H1 (cell line): ENCODE results near the gene GREB1. TPM values are rescaled to one million over a fixed set of nuclear protein-coding genes. Genes with fewer than 3 reads are reported as not detected.

Experiments
- CTCF ChIA-PET: fragments of 300-600 bp; sonication (Branson Sonifier 250); formaldehyde crosslinking; loops from one replicate; lab custom pipeline; 2021; ENCODE audit not compliant: partially characterized antibody; lab: Charles Lee
- POLR2A ChIA-PET: fragments of 300-600 bp; sonication (Branson Sonifier 250); formaldehyde crosslinking; loops from one replicate; lab custom pipeline; 2021; ENCODE audit warnings: inconsistent platforms; ENCODE audit not compliant: partially characterized antibody; lab: Charles Lee
- DNase-seq, 2 experiments: peaks; one replicate each; pipeline versions ENCODE4 v3.0.0 to v3.0.0-alpha.2; 2010 to 2022; ENCODE audit warnings: low spot score in 2 of 2, low read depth in 1 of 2, mixed read lengths in 1 of 2
- FAIRE-seq: peaks from 2 replicates; lab custom pipeline; 2011; peaks lifted over from hg19 to GRCh38; lab: Jason Lieb, UNC
- H2AFZ ChIP-seq: 2 replicates; pipeline ENCODE4 v1.8.1; 2012; ENCODE audit warnings: low read length, inconsistent platforms
- H2AK5ac ChIP-seq: 2 replicates; pipeline ENCODE4 v1.6.1; 2013; ENCODE audit warnings: low read depth, low read length
- H2BK120ac ChIP-seq: replicated peaks from 2 replicates; pipeline ENCODE3; 2013; ENCODE audit warnings: low read depth, low read length, inconsistent platforms
- H2BK12ac ChIP-seq: 2 replicates; pipeline ENCODE4 v1.6.1; 2013; ENCODE audit warnings: low read depth, low read length
- H2BK15ac ChIP-seq: 2 replicates; pipeline ENCODE4 v1.6.1; 2013; ENCODE audit warnings: low read length
- H2BK20ac ChIP-seq: 2 replicates; pipeline ENCODE4 v1.6.1; 2013; ENCODE audit warnings: low read length
- H2BK5ac ChIP-seq: 2 replicates; pipeline ENCODE4 v1.6.1; 2013; ENCODE audit warnings: low read depth, low read length
- H3K14ac ChIP-seq: 2 replicates; pipeline ENCODE4 v1.6.1; 2013; ENCODE audit warnings: inconsistent platforms; ENCODE audit not compliant: insufficient read length
- H3K18ac ChIP-seq: 2 replicates; pipeline ENCODE4 v1.6.1; 2013; ENCODE audit warnings: low read length; ENCODE audit errors: extremely low read depth
- H3K23ac ChIP-seq: 2 replicates; pipeline ENCODE4 v1.6.1; 2013; ENCODE audit warnings: inconsistent platforms; ENCODE audit not compliant: insufficient read length
- H3K23me2 ChIP-seq: 2 replicates; pipeline ENCODE4 v1.6.1; 2013; ENCODE audit warnings: low read depth, low read length
- H3K27ac ChIP-seq: 2 replicates; pipeline ENCODE4 v1.6.1; 2011; ENCODE audit warnings: low read depth, low read length, inconsistent platforms
- H3K27me3 ChIP-seq, 4 experiments: replicated peaks in 1 of 4; 1 replicate in 1 of 4; 2 replicates in 3 of 4; pipeline versions ENCODE4 v1.6.1 to v1.8.1; 2011 to 2013; ENCODE audit warnings: low read length in 3 of 4, mild to moderate bottlenecking in 3 of 4, inconsistent platforms in 2 of 4, mixed read lengths in 2 of 4, moderate library complexity in 1 of 4; ENCODE audit not compliant: control insufficient read depth in 3 of 4, insufficient read depth in 3 of 4; ENCODE audit errors: extremely low read depth in 1 of 4
- H3K36me3 ChIP-seq, 4 experiments: 2 replicates each; pipeline versions ENCODE4 v1.6.1 to v1.8.1; 2011 to 2013; ENCODE audit warnings: mild to moderate bottlenecking in 4 of 4, low read length in 3 of 4, moderate library complexity in 2 of 4, control low read depth in 1 of 4, inconsistent platforms in 1 of 4; ENCODE audit not compliant: insufficient read depth in 4 of 4, control insufficient read depth in 2 of 4
- H3K4ac ChIP-seq: replicated peaks from 2 replicates; pipeline ENCODE3; 2013; ENCODE audit warnings: low read length, low read depth, mixed read lengths, inconsistent platforms; ENCODE audit not compliant: insufficient read length
- H3K4me1 ChIP-seq, 4 experiments: replicated peaks in 1 of 4; 1 replicate in 1 of 4; 2 replicates in 3 of 4; pipeline versions ENCODE4 v1.6.1 to v1.8.1; 2011 to 2013; ENCODE audit warnings: low read length in 3 of 4, inconsistent platforms in 2 of 4, mixed read lengths in 1 of 4; ENCODE audit not compliant: insufficient read depth in 4 of 4, control insufficient read depth in 3 of 4
- H3K4me2 ChIP-seq, 2 experiments: 2 replicates each; pipeline versions ENCODE4 v1.6.1 to v1.8.1; 2011 to 2013; ENCODE audit warnings: low read depth in 2 of 2, low read length in 2 of 2, control low read depth in 1 of 2, inconsistent platforms in 1 of 2, mild to moderate bottlenecking in 1 of 2; ENCODE audit not compliant: insufficient read depth in 1 of 2
- H3K4me3 ChIP-seq, 4 experiments: fragments of 200-600, 300-600 bp in 1 of 4; sonication (generic), shearing (Covaris generic), sonication (Bioruptor Twin) in 1 of 4; 2 replicates each; pipeline versions ENCODE4 v1.5.1 to v1.8.1; 2011 to 2016; ENCODE audit warnings: low read length in 4 of 4, low read depth in 3 of 4, control low read depth in 2 of 4, inconsistent platforms in 2 of 4, mild to moderate bottlenecking in 2 of 4, mixed read lengths in 1 of 4, moderate library complexity in 1 of 4; ENCODE audit not compliant: insufficient read depth in 2 of 4; ENCODE audit errors: extremely low read depth in 1 of 4
- H3K56ac ChIP-seq: replicated peaks from 2 replicates; pipeline ENCODE3; 2013; ENCODE audit warnings: low read depth, mild to moderate bottlenecking, mixed read lengths, low read length, inconsistent platforms; ENCODE audit not compliant: insufficient read length
- H3K79me1 ChIP-seq: 2 replicates; pipeline ENCODE4 v1.6.1; 2013; ENCODE audit warnings: low read depth, low read length, control low read depth
- H3K79me2 ChIP-seq, 2 experiments: 2 replicates each; pipeline versions ENCODE4 v1.6.1 to v1.8.1; 2012 to 2013; ENCODE audit warnings: low read length in 2 of 2, mild to moderate bottlenecking in 2 of 2, inconsistent platforms in 1 of 2; ENCODE audit not compliant: insufficient read depth in 2 of 2, control insufficient read depth in 1 of 2
- H3K9ac ChIP-seq, 4 experiments: replicated peaks in 1 of 4; 1 replicate in 1 of 4; 2 replicates in 3 of 4; pipeline versions ENCODE4 v1.6.1 to v1.8.1; 2011 to 2013; ENCODE audit warnings: low read depth in 3 of 4, low read length in 3 of 4, control low read depth in 2 of 4, mild to moderate bottlenecking in 2 of 4, moderate library complexity in 2 of 4, inconsistent platforms in 1 of 4; ENCODE audit errors: extremely low read depth in 1 of 4
- H3K9me3 ChIP-seq, 2 experiments: 2 replicates each; pipeline versions ENCODE4 v1.6.1 to v1.8.1; 2012 to 2013; ENCODE audit warnings: mild to moderate bottlenecking in 2 of 2, moderate library complexity in 2 of 2, control low read depth in 1 of 2, inconsistent platforms in 1 of 2, low read depth in 1 of 2, low read length in 1 of 2, mixed read lengths in 1 of 2; ENCODE audit not compliant: insufficient read depth in 2 of 2
- H4K20me1 ChIP-seq, 2 experiments: replicated peaks in 1 of 2; 2 replicates each; pipeline versions ENCODE3 to v1.8.1; 2011 to 2013; ENCODE audit warnings: inconsistent platforms in 2 of 2, low read length in 2 of 2, mild to moderate bottlenecking in 1 of 2; ENCODE audit not compliant: insufficient read depth in 2 of 2, control insufficient read depth in 1 of 2
- H4K5ac ChIP-seq: 2 replicates; pipeline ENCODE4 v1.6.1; 2013; ENCODE audit warnings: low read length, low read depth, mixed read lengths, inconsistent platforms; ENCODE audit not compliant: insufficient read length
- H4K8ac ChIP-seq: 2 replicates; pipeline ENCODE4 v1.8.0; 2013; ENCODE audit warnings: mild to moderate bottlenecking, moderate library complexity, low read length, inconsistent platforms; ENCODE audit not compliant: insufficient read depth; ENCODE audit errors: extremely low read depth
- H4K91ac ChIP-seq: replicated peaks from 2 replicates; pipeline ENCODE3; 2013; ENCODE audit warnings: low read length, mixed read lengths, inconsistent platforms; ENCODE audit not compliant: insufficient read length
- BACH1 ChIP-seq: IDR thresholded peaks from 2 replicates; pipeline ENCODE4 v1.6.1; 2012; ENCODE audit warnings: low read length, improper control_type of control experiment
- CHD1 ChIP-seq: IDR thresholded peaks from 2 replicates; pipeline ENCODE4 v1.6.1; 2012; ENCODE audit warnings: low read depth, low read length, improper control_type of control experiment
- EZH2 ChIP-seq: fragments of 200-600 bp; sonication (generic); IDR thresholded peaks from 2 replicates; pipeline ENCODE4 v1.7.1; 2012; ENCODE audit warnings: low read depth, mild to moderate bottlenecking, moderate library complexity, low read length, inconsistent platforms; ENCODE audit not compliant: severe bottlenecking
- FOSL1 ChIP-seq: IDR thresholded peaks from 2 replicates; pipeline ENCODE4 v1.6.1; 2011; ENCODE audit warnings: mild to moderate bottlenecking, low read depth, low read length, moderate library complexity; ENCODE audit not compliant: insufficient read depth
- JUND ChIP-seq: IDR thresholded peaks from 2 replicates; pipeline ENCODE4 v1.6.1; 2011; ENCODE audit warnings: mild to moderate bottlenecking, improper control_type of control experiment, low read length
- POU5F1 ChIP-seq: IDR thresholded peaks from 2 replicates; pipeline ENCODE4 v1.6.1; 2011; ENCODE audit warnings: low read depth, mild to moderate bottlenecking, low read length, moderate library complexity
- RFX5 ChIP-seq: IDR thresholded peaks from 2 replicates; pipeline ENCODE4 v1.6.1; 2011; ENCODE audit warnings: low read depth, low read length, improper control_type of control experiment, borderline replicate concordance
- RXRA ChIP-seq: IDR thresholded peaks from 2 replicates; pipeline ENCODE4 v1.6.1; 2011; ENCODE audit warnings: low read depth, mild to moderate bottlenecking, low read length, moderate library complexity; ENCODE audit not compliant: insufficient read depth
- SRF ChIP-seq: IDR thresholded peaks from 2 replicates; pipeline ENCODE4 v1.6.1; 2011; ENCODE audit warnings: mild to moderate bottlenecking, low read depth, low read length, moderate library complexity
- USF2 ChIP-seq: IDR thresholded peaks from 2 replicates; pipeline ENCODE4 v1.6.1; 2011; ENCODE audit warnings: low read length, improper control_type of control experiment
- WGBS, 2 experiments: shearing (Covaris generic) in 1 of 2; methylation state at CpG; one replicate each; pipeline versions ENCODE4 v1.1.6 to v1.1.7; 2013 to 2015; ENCODE audit warnings: low lambda C conversion rate in 2 of 2, mixed read lengths in 2 of 2, inconsistent platforms in 1 of 2, low coverage in 1 of 2, missing lambda C conversion rate in 1 of 2; ENCODE audit not compliant: insufficient replicate concordance in 2 of 2, insufficient coverage in 1 of 2, insufficient read length in 1 of 2; ENCODE audit errors: extremely low coverage in 1 of 2, missing lambda C conversion rate in 1 of 2; 5-methylcytosine and 5-hydroxymethylcytosine counted together
- polyA plus RNA-seq, 7 experiments: library from polyadenylated mRNA; depleted of rRNA in 3 of 7; stranded (reverse) in 5 of 7; unstranded in 2 of 7; fragments of >200 nt in 5 of 7; fragments of 200-250 nt in 2 of 7; gene quantifications; 1 replicate in 5 of 7; 2 replicates in 1 of 7; 4 replicates in 1 of 7; pipeline versions ENCODE4 v1.2.1 to v1.2.3, GENCODE V29; 2011 to 2013; ENCODE audit warnings: missing spikeins in 2 of 7, mixed read lengths in 2 of 7
- total RNA-seq: library from RNA; stranded (reverse); fragmentation: NEBNext Ultra II Directional; extraction: Animal tissue kit (Norgen Biotek cat#: 25700); gene quantifications from 2 replicates; pipeline ENCODE4 v1.2.1, GENCODE V29; 2021

Gene GREB1
- total and polyA plus RNA-seq, 2 of the 8 experiments (the other 6 are each of a cell fraction or from before 2014, with no cell fraction given), result 7.9 to 43.4 TPM

GRCh38 chr2:11591091-11591490 lies 57.2 kb downstream of the GREB1 start:
- Histone ChIP-seq H3K18ac (no peak overlapping the region), H3K4me1 (no peaks in the 10 kb centered on the region), H2AFZ (no peak overlapping the region), H3K23me2 (no peaks in the 10 kb centered on the region), H3K79me2 (no peaks in the 10 kb centered on the region), H3K4me2 (no peak overlapping the region), H3K14ac (no peak overlapping the region), H3K79me1 (0 out of 2 replicates have a peak, but pooled peaks cover 2% of the 10 kb centered on the region), H2BK5ac (no peak overlapping the region), H3K27me3 (no peaks in the 10 kb centered on the region), H3K36me3 (peaks cover 0 to 8% (median 2%) of the 10 kb centered on the region in 4 experiments; a peak in 3 of 8 replicates), H2BK12ac (no peak overlapping the region), H3K23ac (no peak overlapping the region), H2AK5ac (no peak overlapping the region), H3K27ac (no peak overlapping the region), H3K9me3 (no peaks in the 10 kb centered on the region)
- WGBS, 2 experiments, result 99% methylated on average over 8 of the region's 8 CpGs; no CpG with 5 or more reads in 1 of the 2 experiments
- FAIRE-seq, result no peak
- TF ChIP-seq CHD1 (no peak), POU5F1 (no peak), SRF (no peak), BACH1 (no peak), FOSL1 (no peak), RXRA (no peak), USF2 (no peak), EZH2 (no peak), RFX5 (no peak), JUND (no peak)
- TF ChIP-seq, all 59 proteins: peak for 0
- no peak overlapping the region for H4K91ac ChIP-seq
- no peak overlapping the region for H3K56ac ChIP-seq
- H4K5ac ChIP-seq, result no peak overlapping the region
- H2BK20ac ChIP-seq, result no peak overlapping the region
- peaks cover 0 to 1% of the 10 kb centered on the region in 2 experiments for H4K20me1 ChIP-seq
- H3K4me3 ChIP-seq, result no peak overlapping the region
- H2BK120ac ChIP-seq, result no peak overlapping the region
- H3K4ac ChIP-seq, result no peak overlapping the region
- CTCF ChIA-PET, result interaction anchor here (0.9 to 15.3 kb wide), 14 partner anchors 8 to 459 kb away, joined by 3 to 377 read pairs (median 3); partner anchors contain the start of gene GREB1
- POLR2A ChIA-PET, result no interaction called here
- no peak overlapping the region for H3K9ac ChIP-seq
- H4K8ac ChIP-seq, result no peak overlapping the region
- no peak for DNase-seq
- no peak overlapping the region for H2BK15ac ChIP-seq
